ENCODE measurements around the gene MALSU1.

Gene MALSU1

DNA sequence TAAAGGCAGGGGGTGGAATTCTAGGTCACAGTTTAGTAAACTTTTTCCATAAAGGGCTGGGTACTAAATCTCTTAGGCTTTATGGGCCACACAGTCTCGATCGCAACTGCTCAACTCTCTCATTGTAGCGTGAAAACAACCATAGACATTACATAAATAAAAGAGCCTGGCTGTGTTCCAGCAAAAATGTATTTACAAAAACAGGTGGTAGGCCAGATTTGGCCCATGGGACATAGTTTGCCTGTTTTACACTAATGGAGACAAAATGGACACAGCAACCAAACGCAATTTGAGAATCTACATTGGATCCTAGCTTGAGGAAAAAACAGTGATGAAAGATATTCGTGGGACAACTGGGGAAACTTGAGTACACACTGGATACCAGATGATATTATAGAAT lies 23.2 kb upstream of the MALSU1 start:
- DNase-seq (ENCODE audit: extremely low read depth, low read depth), result no peak
- no peak overlapping the region for H3K4me3 ChIP-seq (replicated peaks; ENCODE audit: low read depth, low read length)

DNA sequence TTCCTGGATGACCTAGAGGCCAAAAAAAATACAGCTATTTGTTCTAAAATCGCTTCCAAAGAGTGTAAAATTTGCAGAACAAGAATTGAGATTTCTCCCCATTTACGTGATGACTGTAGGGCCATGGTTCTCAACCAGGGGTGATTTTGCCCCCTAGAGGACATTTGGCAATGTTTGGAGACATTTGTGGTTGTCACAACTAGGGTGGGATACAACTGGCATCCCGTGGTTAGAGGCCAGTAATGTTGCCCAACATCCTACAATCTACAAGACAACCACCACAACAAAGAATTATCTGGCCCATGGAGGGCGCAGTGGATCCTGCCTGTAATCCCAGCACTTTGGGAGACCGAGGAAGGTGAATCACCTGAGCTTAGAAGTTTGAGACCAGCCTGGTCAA lies 22.8 kb upstream of the MALSU1 start:
- TF ChIP-seq, protein P1, sequence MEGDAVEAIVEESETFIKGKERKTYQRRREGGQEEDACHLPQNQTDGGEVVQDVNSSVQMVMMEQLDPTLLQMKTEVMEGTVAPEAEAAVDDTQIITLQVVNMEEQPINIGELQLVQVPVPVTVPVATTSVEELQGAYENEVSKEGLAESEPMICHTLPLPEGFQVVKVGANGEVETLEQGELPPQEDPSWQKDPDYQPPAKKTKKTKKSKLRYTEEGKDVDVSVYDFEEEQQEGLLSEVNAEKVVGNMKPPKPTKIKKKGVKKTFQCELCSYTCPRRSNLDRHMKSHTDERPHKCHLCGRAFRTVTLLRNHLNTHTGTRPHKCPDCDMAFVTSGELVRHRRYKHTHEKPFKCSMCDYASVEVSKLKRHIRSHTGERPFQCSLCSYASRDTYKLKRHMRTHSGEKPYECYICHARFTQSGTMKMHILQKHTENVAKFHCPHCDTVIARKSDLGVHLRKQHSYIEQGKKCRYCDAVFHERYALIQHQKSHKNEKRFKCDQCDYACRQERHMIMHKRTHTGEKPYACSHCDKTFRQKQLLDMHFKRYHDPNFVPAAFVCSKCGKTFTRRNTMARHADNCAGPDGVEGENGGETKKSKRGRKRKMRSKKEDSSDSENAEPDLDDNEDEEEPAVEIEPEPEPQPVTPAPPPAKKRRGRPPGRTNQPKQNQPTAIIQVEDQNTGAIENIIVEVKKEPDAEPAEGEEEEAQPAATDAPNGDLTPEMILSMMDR (IDR thresholded peaks at IDR 0.05; ENCODE audit: low read depth, low read length, missing control alignments), result peak; percentile 24
- no peak for DNase-seq (ENCODE audit: extremely low read depth, low read depth)
- no peak overlapping the region for H3K4me3 ChIP-seq (replicated peaks; ENCODE audit: low read depth, low read length)

More for the DNA sequence above, 23.2 kb upstream of the MALSU1 start:
- TF ChIP-seq, protein P1 (IDR thresholded peaks at IDR 0.05; ENCODE audit: low read depth, low read length, missing control alignments), result no peak

DNA sequence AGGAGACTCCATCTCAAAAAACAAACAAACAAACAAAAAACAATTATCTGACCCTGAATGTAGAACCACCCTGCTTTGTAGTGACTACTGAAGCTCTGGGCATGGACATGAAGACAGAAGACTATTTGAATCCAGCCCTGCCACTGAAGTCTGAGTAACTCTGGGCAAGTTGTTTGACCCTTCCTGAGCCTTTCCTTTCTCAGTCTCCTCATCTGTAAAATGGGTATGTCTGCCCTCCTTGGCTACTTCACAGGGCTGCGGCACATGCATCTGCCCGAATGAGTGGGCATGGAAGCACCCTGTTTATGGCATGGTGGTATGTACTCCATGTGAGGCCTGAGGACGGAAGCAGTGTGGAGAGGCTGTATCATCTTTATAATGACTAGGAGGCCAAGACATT lies 22.2 kb upstream of the MALSU1 start:
- H3K4me3 ChIP-seq (replicated peaks; ENCODE audit: low read depth, low read length), result no peak overlapping the region
- TF ChIP-seq, protein P1 (IDR thresholded peaks at IDR 0.05; ENCODE audit: low read depth, low read length, missing control alignments), result no peak
- no peak for DNase-seq (ENCODE audit: extremely low read depth, low read depth)

DNA sequence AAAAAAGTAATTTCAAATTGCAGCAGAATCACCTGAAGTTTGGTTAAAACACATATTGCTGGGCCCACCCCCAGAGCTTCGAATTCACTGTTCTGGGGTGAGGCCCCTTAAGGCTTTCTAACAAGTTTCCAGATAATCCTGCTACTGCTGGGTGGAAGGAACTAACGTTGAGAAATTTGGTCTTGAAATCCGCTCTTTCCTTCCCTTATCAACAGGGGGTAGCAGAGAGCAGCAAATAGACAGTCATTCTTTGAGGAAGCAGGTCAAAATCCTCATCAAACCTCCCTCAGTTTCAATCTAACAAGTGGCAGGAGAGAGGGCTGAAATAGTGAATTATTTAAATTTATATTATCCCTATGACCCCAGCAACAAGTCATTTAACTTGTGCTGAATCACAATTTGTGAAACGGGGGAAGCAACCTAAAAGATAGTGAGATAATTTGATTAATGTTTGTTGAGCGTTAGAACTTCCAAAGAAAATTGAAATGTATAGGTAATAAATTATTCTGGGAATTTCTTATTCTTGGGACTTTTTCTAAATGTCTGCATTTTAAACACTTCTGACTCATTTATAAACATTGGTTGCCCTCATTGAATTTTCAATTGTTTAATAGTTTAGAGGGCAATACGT lies 21.7 kb upstream of the MALSU1 start:
- TF ChIP-seq, protein P1 (IDR thresholded peaks at IDR 0.05; ENCODE audit: low read depth, low read length, missing control alignments), result peak; percentile 88
- H3K4me3 ChIP-seq (replicated peaks; ENCODE audit: low read depth, low read length), result no peak overlapping the region
- DNase-seq (ENCODE audit: extremely low read depth, low read depth), result peak; percentile 50

DNA sequence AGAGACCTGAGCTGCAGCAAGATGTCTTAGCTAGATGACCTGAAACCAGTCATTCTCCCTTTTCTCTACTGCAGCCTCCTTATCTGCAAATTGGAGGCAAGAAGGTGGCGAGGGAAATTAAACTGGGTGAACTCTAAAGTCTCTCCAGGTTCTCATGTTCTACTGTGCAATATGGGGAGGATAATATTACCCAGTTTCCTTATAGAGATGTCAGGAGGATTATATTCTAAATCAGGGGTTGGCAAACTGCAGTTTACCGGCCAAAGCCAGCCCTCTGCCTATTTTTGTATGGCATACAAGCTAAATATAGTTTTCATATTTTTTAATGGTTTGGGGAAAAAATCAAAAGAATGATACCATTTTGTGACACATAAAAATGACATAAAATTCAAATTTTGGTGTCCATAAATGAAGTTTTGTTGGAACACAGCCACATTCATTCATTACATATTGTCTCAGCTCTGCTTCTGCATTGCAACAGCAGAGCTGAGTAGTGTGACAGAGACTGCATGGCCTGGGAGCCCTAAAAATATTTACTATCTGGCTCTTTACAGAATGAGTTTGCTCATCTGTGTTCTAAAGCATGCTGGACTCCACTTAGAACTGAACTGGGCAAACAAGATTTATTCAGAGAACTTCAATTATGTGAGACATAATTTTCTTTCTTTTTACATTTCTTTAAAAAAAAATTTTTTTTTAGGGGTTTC lies 19.2 kb upstream of the MALSU1 start:
- TF ChIP-seq, protein P1 (IDR thresholded peaks at IDR 0.05; ENCODE audit: low read depth, low read length, missing control alignments), result no peak
- no peak for DNase-seq (ENCODE audit: extremely low read depth, low read depth)
- no peak overlapping the region for H3K4me3 ChIP-seq (replicated peaks; ENCODE audit: low read depth, low read length)

DNA sequence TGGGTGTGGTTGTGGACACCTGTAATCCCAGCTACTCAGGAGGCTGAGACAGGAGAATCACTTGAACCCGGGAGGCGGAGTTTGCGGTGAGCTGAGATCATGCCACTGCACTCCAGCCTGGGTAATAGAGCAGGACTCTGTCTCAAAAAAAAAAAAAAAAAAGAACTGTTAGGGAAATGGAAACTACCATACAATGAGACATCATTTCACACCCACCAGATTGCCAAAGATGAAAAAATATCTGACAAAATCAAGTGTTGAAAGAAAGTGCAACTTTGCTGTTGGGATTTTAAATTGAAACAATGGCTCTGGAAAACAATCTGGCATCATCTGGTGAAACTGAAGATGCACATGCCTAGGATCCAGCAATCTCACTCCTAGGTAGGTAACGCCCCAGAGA lies 16.1 kb upstream of the MALSU1 start:
- TF ChIP-seq, protein P1 (IDR thresholded peaks at IDR 0.05; ENCODE audit: low read depth, low read length, missing control alignments), result no peak
- no peak for DNase-seq (ENCODE audit: extremely low read depth, low read depth)
- no peak overlapping the region for H3K4me3 ChIP-seq (replicated peaks; ENCODE audit: low read depth, low read length)
